ENCODE data around the gene C6orf120. TPM values are rescaled to one million over a fixed set of nuclear protein-coding genes. Genes with fewer than 3 reads are reported as not detected.

The C6orf120 gene
- total RNA-seq, result 14.5 TPM
- long read RNA-seq, transcript C6orf120-201 (1 exons, 2,667 nt), result major isoform, 17 of 17 reads
- long read RNA-seq, partial matches to known transcripts, result 0 of 17 reads
- long read RNA-seq, other reads (novel, unspliced or antisense), result 0 of 17 reads

- ATAC-seq, result peak; percentile 98
- peak; percentile 98 for DNase-seq (ENCODE audit: missing footprints)
- intact Hi-C loops (cut with DNase I), result loop anchor here (5.0 kb wide), 1 partner anchor 50 kb away; the partner anchor contains the start of genes DYNLT2 and ERMARD
Measured at GRCh38 chr6:169701954-169702839, at the start of gene C6orf120, which contains the start of gene WDR27. Gene C6orf120 (plus strand): TSS chr6:169702126. CDS start chr6:169702460, 334 bp downstream. Gene WDR27 (minus strand): TSS chr6:169702029. CDS start chr6:169689005, 13,024 bp downstream.

GRCh38 chr6:169652896-169653295 is 49.0 kb upstream of the C6orf120 start:
- ATAC-seq (no peak), DNase-seq (ENCODE audit: missing footprints) (no peak)
- intact Hi-C loops (cut with DNase I), result no loop called here

GRCh38 chr6:169653691-169654090 is 48.2 kb upstream of the C6orf120 start:
- intact Hi-C loops (cut with DNase I), result no loop called here
- no peak for ATAC-seq

GRCh38 chr6:169654598-169655391 is 47.1 kb upstream of the C6orf120 start:
- DNase-seq (ENCODE audit: missing footprints) (peak; percentile 82), ATAC-seq (peak; percentile 95)
- intact Hi-C loops (cut with DNase I), result no loop called here

More at GRCh38 chr6:169653691-169654090, 48.2 kb upstream of the C6orf120 start:
- DNase-seq (ENCODE audit: missing footprints), result no peak

GRCh38 chr6:169656546-169657283 is 45.2 kb upstream of the C6orf120 start:
- intact Hi-C loops (cut with DNase I), result no loop called here
- DNase-seq (ENCODE audit: missing footprints), result no peak
- ATAC-seq, result no peak

- no peak for ATAC-seq
- no peak for DNase-seq (ENCODE audit: missing footprints)
- intact Hi-C loops (cut with DNase I), result no loop called here
Measured at GRCh38 chr6:169657284-169657610, 44.7 kb upstream of the C6orf120 start.

- intact Hi-C loops (cut with DNase I), result no loop called here
- DNase-seq (ENCODE audit: missing footprints) (no peak), ATAC-seq (no peak)
Measured at GRCh38 chr6:169659820-169660610, 41.9 kb upstream of the C6orf120 start.

GRCh38 chr6:169660751-169661390 is 41.1 kb upstream of the C6orf120 start:
- intact Hi-C loops (cut with DNase I), result no loop called here
- ATAC-seq (no peak), DNase-seq (ENCODE audit: missing footprints) (no peak)

- ATAC-seq, result no peak
- DNase-seq (ENCODE audit: missing footprints), result no peak
- intact Hi-C loops (cut with DNase I), result no loop called here
Measured at GRCh38 chr6:169661391-169661756, 40.6 kb upstream of the C6orf120 start.

GRCh38 chr6:169663468-169663867 is 38.5 kb upstream of the C6orf120 start:
- intact Hi-C loops (cut with DNase I), result no loop called here

GRCh38 chr6:169664227-169664626 is 37.7 kb upstream of the C6orf120 start:
- ATAC-seq, result no peak
- intact Hi-C loops (cut with DNase I), result no loop called here
- no peak for DNase-seq (ENCODE audit: missing footprints)

More at GRCh38 chr6:169663468-169663867, 38.5 kb upstream of the C6orf120 start:
- ATAC-seq, result no peak
- DNase-seq (ENCODE audit: missing footprints), result no peak

- ATAC-seq, result no peak
- intact Hi-C loops (cut with DNase I), result no loop called here
Measured at GRCh38 chr6:169665289-169665688, 36.6 kb upstream of the C6orf120 start.

GRCh38 chr6:169666441-169666840 is 35.5 kb upstream of the C6orf120 start:
- intact Hi-C loops (cut with DNase I), result no loop called here
- ATAC-seq (no peak), DNase-seq (ENCODE audit: missing footprints) (no peak)

More at GRCh38 chr6:169665289-169665688, 36.6 kb upstream of the C6orf120 start:
- no peak for DNase-seq (ENCODE audit: missing footprints)

- intact Hi-C loops (cut with DNase I), result no loop called here
- DNase-seq (ENCODE audit: missing footprints) (no peak), ATAC-seq (no peak)
Measured at GRCh38 chr6:169667716-169668115, 34.2 kb upstream of the C6orf120 start.

GRCh38 chr6:169668203-169668847 is 33.6 kb upstream of the C6orf120 start:
- DNase-seq (ENCODE audit: missing footprints), result no peak
- no peak for ATAC-seq
- intact Hi-C loops (cut with DNase I), result no loop called here

- ATAC-seq (no peak), DNase-seq (ENCODE audit: missing footprints) (no peak)
- intact Hi-C loops (cut with DNase I), result no loop called here
Measured at GRCh38 chr6:169669147-169669546, 32.8 kb upstream of the C6orf120 start.

- ATAC-seq (no peak), DNase-seq (ENCODE audit: missing footprints) (no peak)
Measured at GRCh38 chr6:169669889-169670288, 32.0 kb upstream of the C6orf120 start.

More at GRCh38 chr6:169669889-169670288, 32.0 kb upstream of the C6orf120 start:
- intact Hi-C loops (cut with DNase I), result no loop called here

Data from Right ventricle myocardium inferior (tissue), 1 donor.